Activated CD4-positive, alpha-beta T cell treated with anti-CD3 and anti-CD28 coated beads for 48 hours (primary cell): ENCODE data around the gene CBLN3.

Experiments used
- DNase-seq: peaks from one replicate; pipeline ENCODE4 v3.0.0-alpha.2; 2020

The CBLN3 gene

GRCh38 chr14:24422694-24423601, 6.5 kb downstream of the CBLN3 start:
- no peak for DNase-seq

GRCh38 chr14:24422261-24422660, 7.2 kb downstream of the CBLN3 start:
- no peak for DNase-seq

GRCh38 chr14:24418492-24418873, 11.0 kb downstream of the CBLN3 start:
- DNase-seq, result no peak

GRCh38 chr14:24417832-24418491, 11.5 kb downstream of the CBLN3 start:
- no peak for DNase-seq

- DNase-seq, result no peak
These were observed 12.4 kb downstream of the CBLN3 start for GRCh38 chr14:24416932-24417619.

- DNase-seq, result no peak
These were observed 13.1 kb downstream of the CBLN3 start for GRCh38 chr14:24416254-24416931.

- no peak for DNase-seq
These were observed 13.8 kb downstream of the CBLN3 start for GRCh38 chr14:24415421-24416253.

- DNase-seq, result no peak
These were observed 14.6 kb downstream of the CBLN3 start for GRCh38 chr14:24414732-24415420.

- no peak for DNase-seq
These were observed 15.4 kb downstream of the CBLN3 start for GRCh38 chr14:24414077-24414476.

- DNase-seq, result peak; percentile 55
These were observed 17.8 kb downstream of the CBLN3 start for GRCh38 chr14:24411443-24412389.

GRCh38 chr14:24409956-24410355, 19.5 kb downstream of the CBLN3 start:
- no peak for DNase-seq

GRCh38 chr14:24409192-24409591, 20.3 kb downstream of the CBLN3 start:
- no peak for DNase-seq

GRCh38 chr14:24408764-24409163, 20.7 kb downstream of the CBLN3 start:
- no peak for DNase-seq

GRCh38 chr14:24407608-24408325, 21.7 kb downstream of the CBLN3 start:
- DNase-seq, result no peak

- no peak for DNase-seq
These were observed 23.1 kb downstream of the CBLN3 start for GRCh38 chr14:24406416-24406815.

GRCh38 chr14:24404814-24405213, 24.7 kb downstream of the CBLN3 start:
- DNase-seq, result no peak

GRCh38 chr14:24403294-24403998, 26.0 kb downstream of the CBLN3 start:
- DNase-seq, result no peak

GRCh38 chr14:24401810-24402702, 27.4 kb downstream of the CBLN3 start:
- no peak for DNase-seq
